RWPE1 (cell line): ENCODE results near the gene GRM8.

ENCODE experiments used
- CTCF ChIA-PET: fragments of 350-600 bp; sonication (Branson Sonifier 250); formaldehyde crosslinking; extraction: SDS; loops from one replicate; lab custom pipeline; 2021; lab: Yijun Ruan, JAX
- POLR2A ChIA-PET: fragments of 400-600 bp; formaldehyde crosslinking; extraction: SDS; loops from one replicate; lab custom pipeline; 2020; ENCODE audit warnings: antibody characterized with exemption; ENCODE audit not compliant: low non-redundant PET; lab: Yijun Ruan, JAX
- DNase-seq: peaks from one replicate; pipeline ENCODE4 v3.0.0; 2012; ENCODE audit warnings: low spot score
- H3K27ac ChIP-seq: fragments of 450-650 bp; 2 replicates; pipeline ENCODE4 v1.5.1; 2017
- CTCF ChIP-seq: fragments of 450-650 bp; conservative IDR thresholded peaks from 2 replicates; pipeline ENCODE4 v1.5.1; 2017; ENCODE audit warnings: low read depth, mild to moderate bottlenecking

GRM8 gene

DNA sequence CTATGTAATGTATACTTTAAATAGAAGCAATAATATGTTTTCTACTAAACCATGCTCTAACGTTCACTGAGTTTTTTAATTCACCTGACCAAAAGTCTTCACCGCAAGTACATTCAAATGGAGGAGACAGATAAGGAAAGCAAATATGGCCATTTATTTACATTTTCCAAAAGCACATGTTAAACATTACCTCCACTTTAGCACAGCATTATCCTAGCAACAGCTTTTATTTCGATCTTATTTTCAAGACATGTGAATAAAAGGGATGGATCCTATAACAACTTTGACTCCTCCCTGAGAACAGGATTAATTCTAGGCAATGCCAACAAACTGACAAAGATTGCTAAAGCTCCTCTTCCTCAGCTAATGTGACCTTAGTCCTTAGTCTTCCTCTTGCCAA is 11.5 kb upstream of the GRM8 start:
- CTCF ChIA-PET = no interaction called here
- POLR2A ChIA-PET = no interaction called here
- no peak for TF ChIP-seq CTCF
- no peak for DNase-seq
- no peak overlapping the region for H3K27ac ChIP-seq

DNA sequence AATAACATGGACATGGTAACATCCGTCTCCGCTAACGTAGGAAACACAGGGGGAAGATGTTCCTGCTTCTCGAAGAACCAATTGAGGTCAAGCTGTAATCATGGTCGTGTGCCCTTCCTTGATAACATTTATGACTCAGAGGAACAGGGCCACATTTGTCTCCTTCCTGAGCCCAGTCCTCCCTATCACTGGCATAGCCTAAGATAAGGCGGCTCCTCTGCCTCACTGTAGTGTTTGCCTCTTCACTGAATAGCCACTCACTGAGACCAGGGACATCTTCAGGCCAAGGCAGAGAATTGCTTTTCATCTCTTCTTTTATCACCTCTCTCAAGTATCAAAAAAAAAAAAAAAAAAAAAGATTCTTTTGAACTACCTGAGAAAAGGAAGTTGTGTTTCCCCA is 5.4 kb upstream of the GRM8 start:
- no peak overlapping the region for H3K27ac ChIP-seq
- TF ChIP-seq CTCF = no peak
- no peak for DNase-seq
- CTCF ChIA-PET = interaction anchor here (0.8 kb wide), 1 partner anchor 241 kb away, joined by 3 read pairs; no protein-coding TSS in a partner anchor
- POLR2A ChIA-PET = no interaction called here

GRCh38 chr7:127257086-127257485 is 4.3 kb upstream of the GRM8 start:
- no peak overlapping the region for H3K27ac ChIP-seq
- DNase-seq = no peak
- CTCF ChIA-PET = no interaction called here
- POLR2A ChIA-PET = no interaction called here
- no peak for TF ChIP-seq CTCF

GRCh38 chr7:127256041-127256725 is 3.4 kb upstream of the GRM8 start:
- DNase-seq = no peak
- ChIA-PET CTCF (no interaction called here), POLR2A (no interaction called here)
- H3K27ac ChIP-seq = no peak overlapping the region
- TF ChIP-seq CTCF = no peak

GRCh38 chr7:127254163-127254684 is 1.5 kb upstream of the GRM8 start:
- TF ChIP-seq CTCF = peak; percentile 26
- H3K27ac ChIP-seq = no peak overlapping the region
- ChIA-PET POLR2A (no interaction called here), CTCF (interaction anchor here (0.6 to 1.9 kb wide), 8 partner anchors 18 to 656 kb away, joined by 3 to 6 read pairs (median 3); no protein-coding TSS in a partner anchor)
- no peak for DNase-seq

GRCh38 chr7:127253281-127254162 is 781 bp upstream of the GRM8 start:
- CTCF ChIA-PET = interaction anchor here (0.6 to 1.9 kb wide), 13 partner anchors 18 to 655 kb away, joined by 3 to 7 read pairs (median 3); no protein-coding TSS in a partner anchor
- no peak overlapping the region for H3K27ac ChIP-seq
- TF ChIP-seq CTCF = peak; percentile 99
- peak; percentile 56 for DNase-seq
- POLR2A ChIA-PET = no interaction called here
